ENCODE measurements around the gene MLANA. TPM values are rescaled to one million over a fixed set of nuclear protein-coding genes. Genes with fewer than 3 reads are reported as not detected.

MLANA gene
- polyA plus RNA-seq, 1 donor (not counting 4 experiments of a cell fraction or from before 2014, with no cell fraction given): not detected

GRCh38 chr9:5884191-5884590 is 6.5 kb upstream of the MLANA start:
- no peaks in the 10 kb centered on the region for H3K27me3 ChIP-seq (ENCODE audit: control insufficient read depth, extremely low read depth, insufficient read depth, low read length)
- H3K79me2 ChIP-seq (ENCODE audit: control insufficient read depth, insufficient read depth, low read length): no peaks in the 10 kb centered on the region
- TF ChIP-seq EZH2 (IDR thresholded peaks at IDR 0.05; ENCODE audit: low read length): no peak
- H3K9me1 ChIP-seq (ENCODE audit: control insufficient read depth, extremely low read depth, insufficient read depth, low read length): no peaks in the 10 kb centered on the region
- H3K9me3 ChIP-seq (ENCODE audit: control insufficient read depth, low read depth, low read length): no peaks in the 10 kb centered on the region
- H3K4me1 ChIP-seq (ENCODE audit: control insufficient read depth, extremely low read depth, insufficient read depth, low read length): peaks cover 14% of the 10 kb centered on the region
- no peaks in the 10 kb centered on the region for H3K36me3 ChIP-seq (ENCODE audit: control insufficient read depth in 2 of 2, extremely low read depth in 1 of 2, insufficient read depth in 2 of 2, low read length in 2 of 2)
- dilution Hi-C loops (cut with MboI; ENCODE audit: extremely low pct_ligation_motif_present, low sequenced_read_pairs): no loop called here
- DNase-seq (ENCODE audit: low read depth, low spot score): peak; percentile 11
- H3K4me2 ChIP-seq (ENCODE audit: control insufficient read depth, extremely low read depth, insufficient read depth, low read depth, low read length): peak overlapping the region; percentile 17
- no peak overlapping the region for H3K9ac ChIP-seq (ENCODE audit: control insufficient read depth, extremely low read depth, insufficient read depth, low read length)
- H3K27ac ChIP-seq (ENCODE audit: control insufficient read depth, insufficient read depth, low read length): no peak overlapping the region
- FAIRE-seq: no peak
- peak overlapping the region; percentile 69 for H2AFZ ChIP-seq (ENCODE audit: control insufficient read depth, low read length)
- H3K4me3 ChIP-seq (ENCODE audit: control insufficient read depth in 2 of 3, extremely low read depth in 1 of 3, insufficient read depth in 2 of 3, low read depth in 1 of 3, low read length in 3 of 3): no peak overlapping the region
- H4K20me1 ChIP-seq (ENCODE audit: control insufficient read depth, extremely low read depth, insufficient read depth, low read length): no peaks in the 10 kb centered on the region

- H2AFZ ChIP-seq (ENCODE audit: control insufficient read depth, low read length): no peak overlapping the region
Measured at GRCh38 chr9:5886114-5886939, 4.4 kb upstream of the MLANA start.

More at GRCh38 chr9:5886114-5886939, 4.4 kb upstream of the MLANA start:
- Histone ChIP-seq H3K4me2 (ENCODE audit: control insufficient read depth, extremely low read depth, insufficient read depth, low read depth, low read length) (no peak overlapping the region), H3K9me1 (ENCODE audit: control insufficient read depth, extremely low read depth, insufficient read depth, low read length) (no peaks in the 10 kb centered on the region), H3K27ac (ENCODE audit: control insufficient read depth, insufficient read depth, low read length) (no peak overlapping the region), H3K4me3 (ENCODE audit: control insufficient read depth in 2 of 3, extremely low read depth in 1 of 3, insufficient read depth in 2 of 3, low read depth in 1 of 3, low read length in 3 of 3) (no peak overlapping the region), H3K4me1 (ENCODE audit: control insufficient read depth, extremely low read depth, insufficient read depth, low read length) (peaks cover 11% of the 10 kb centered on the region), H3K36me3 (ENCODE audit: control insufficient read depth in 2 of 2, extremely low read depth in 1 of 2, insufficient read depth in 2 of 2, low read length in 2 of 2) (no peaks in the 10 kb centered on the region), H3K9ac (ENCODE audit: control insufficient read depth, extremely low read depth, insufficient read depth, low read length) (no peak overlapping the region), H3K79me2 (ENCODE audit: control insufficient read depth, insufficient read depth, low read length) (no peaks in the 10 kb centered on the region), H4K20me1 (ENCODE audit: control insufficient read depth, extremely low read depth, insufficient read depth, low read length) (no peaks in the 10 kb centered on the region), H3K9me3 (ENCODE audit: control insufficient read depth, low read depth, low read length) (no peaks in the 10 kb centered on the region), H3K27me3 (ENCODE audit: control insufficient read depth, extremely low read depth, insufficient read depth, low read length) (no peaks in the 10 kb centered on the region)
- TF ChIP-seq EZH2 (IDR thresholded peaks at IDR 0.05; ENCODE audit: low read length): no peak
- TF ChIP-seq CTCF (optimal IDR thresholded peaks at IDR 0.05 in 1 of 3, IDR thresholded peaks at IDR 0.05 in 1 of 3, conservative IDR thresholded peaks at IDR 0.05 in 1 of 3; ENCODE audit: extremely low read depth in 1 of 3, insufficient read depth in 2 of 3, low read length in 3 of 3): peak; percentile 95 to 99 (median 98)
- dilution Hi-C loops (cut with MboI; ENCODE audit: extremely low pct_ligation_motif_present, low sequenced_read_pairs): no loop called here
- DNase-seq (ENCODE audit: low read depth, low spot score) (peak; percentile 66), FAIRE-seq (peak; percentile 69)

Data from keratinocyte (primary cell).